KOPT-K1 (cell line): ENCODE data around the gene ATG12.

ENCODE experiments used
- H3K27ac ChIP-seq: fragments of 200-600 bp; sonication (generic); 2 replicates; pipeline ENCODE4 v1.5.1; 2016; ENCODE audit warnings: antibody characterized with exemption, mild to moderate bottlenecking, low read depth, low read length; ENCODE audit not compliant: poor library complexity, severe bottlenecking
- H3K36me3 ChIP-seq: fragments of 200-600 bp; sonication (generic); 2 replicates; pipeline ENCODE4 v1.5.1; 2017; ENCODE audit warnings: antibody characterized with exemption, mild to moderate bottlenecking, low read length, moderate library complexity; ENCODE audit not compliant: insufficient read depth
- H3K9me3 ChIP-seq: fragments of 200-600 bp; sonication (generic); 2 replicates; pipeline ENCODE4 v1.5.1; 2017; ENCODE audit warnings: antibody characterized with exemption, low read length, mild to moderate bottlenecking; ENCODE audit not compliant: insufficient read depth, poor library complexity, severe bottlenecking

Gene ATG12

GRCh38 chr5:115801984-115802383 is 39.4 kb downstream of the ATG12 start:
- no peaks in the 10 kb centered on the region for H3K9me3 ChIP-seq
- no peaks in the 10 kb centered on the region for H3K36me3 ChIP-seq
- H3K27ac ChIP-seq, result no peak overlapping the region

- Histone ChIP-seq H3K9me3 (no peaks in the 10 kb centered on the region), H3K36me3 (no peaks in the 10 kb centered on the region), H3K27ac (no peak overlapping the region)
Measured at GRCh38 chr5:115801152-115801551, 40.2 kb downstream of the ATG12 start.

GRCh38 chr5:115800108-115800507 is 41.3 kb downstream of the ATG12 start:
- H3K27ac ChIP-seq, result no peak overlapping the region
- H3K36me3 ChIP-seq, result no peaks in the 10 kb centered on the region
- H3K9me3 ChIP-seq, result no peaks in the 10 kb centered on the region

- Histone ChIP-seq H3K27ac (no peak overlapping the region), H3K9me3 (no peaks in the 10 kb centered on the region), H3K36me3 (no peaks in the 10 kb centered on the region)
Measured at GRCh38 chr5:115798252-115798651, 43.1 kb downstream of the ATG12 start.

GRCh38 chr5:115796656-115797055 is 44.7 kb downstream of the ATG12 start:
- Histone ChIP-seq H3K9me3 (no peaks in the 10 kb centered on the region), H3K36me3 (no peaks in the 10 kb centered on the region), H3K27ac (no peak overlapping the region)

GRCh38 chr5:115795700-115796099 is 45.7 kb downstream of the ATG12 start:
- Histone ChIP-seq H3K36me3 (no peaks in the 10 kb centered on the region), H3K9me3 (no peaks in the 10 kb centered on the region)

GRCh38 chr5:115788440-115788839 is 52.9 kb downstream of the ATG12 start:
- H3K36me3 ChIP-seq, result no peaks in the 10 kb centered on the region
- no peaks in the 10 kb centered on the region for H3K9me3 ChIP-seq
- no peak overlapping the region for H3K27ac ChIP-seq

More at GRCh38 chr5:115795700-115796099, 45.7 kb downstream of the ATG12 start:
- H3K27ac ChIP-seq, result no peak overlapping the region

DNA sequence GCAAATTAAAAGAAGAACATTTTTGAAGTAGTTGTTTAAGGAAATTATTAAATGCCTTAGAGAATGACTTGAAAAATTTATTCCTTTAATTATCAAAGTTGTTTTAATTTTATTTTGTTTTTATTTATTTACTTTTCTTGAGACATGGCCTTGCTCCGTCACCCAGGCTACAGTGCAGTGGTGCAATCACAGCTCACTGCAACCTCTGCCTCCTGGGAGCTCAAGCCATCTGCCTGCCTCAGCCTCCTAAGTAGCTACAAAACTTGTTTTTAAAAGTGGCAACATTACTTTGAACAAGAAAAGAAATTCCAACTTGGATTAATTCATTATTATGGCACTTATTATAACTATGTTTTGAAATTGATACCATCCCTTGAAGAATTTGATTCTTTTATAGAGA is 53.9 kb downstream of the ATG12 start:
- Histone ChIP-seq H3K27ac (no peak overlapping the region), H3K9me3 (no peaks in the 10 kb centered on the region), H3K36me3 (no peaks in the 10 kb centered on the region)

GRCh38 chr5:115785381-115786065 is 55.8 kb downstream of the ATG12 start:
- Histone ChIP-seq H3K27ac (no peak overlapping the region), H3K9me3 (no peaks in the 10 kb centered on the region), H3K36me3 (no peaks in the 10 kb centered on the region)

DNA sequence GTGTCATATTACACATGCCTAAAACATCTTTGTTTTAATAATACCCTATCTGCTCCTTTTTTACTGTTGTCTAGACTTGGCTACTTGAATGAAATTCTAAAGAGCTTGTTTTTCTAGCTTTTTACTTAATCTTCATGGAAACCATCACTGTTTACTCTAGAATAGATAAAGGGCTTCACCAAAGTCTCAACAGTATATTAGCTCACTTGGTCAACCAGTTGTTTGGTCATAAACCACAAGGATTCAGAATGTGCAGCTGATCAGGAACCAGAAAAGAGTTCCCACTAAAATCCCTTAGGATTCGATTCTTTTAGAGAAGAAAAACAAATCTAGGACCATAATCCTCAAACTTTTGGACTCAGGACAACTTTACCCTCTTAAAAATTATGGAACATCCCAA is 62.9 kb downstream of the ATG12 start:
- Histone ChIP-seq H3K27ac (no peak overlapping the region), H3K36me3 (no peaks in the 10 kb centered on the region), H3K9me3 (no peaks in the 10 kb centered on the region)
